WTC11 (cell line): Measurements from ENCODE around the gene RANBP17. TPM values are rescaled to one million over a fixed set of nuclear protein-coding genes. Genes with fewer than 3 reads are reported as not detected.

Experiments used
- ATAC-seq: fragments of 200-7000 bp; cut with Tn5 transposase; 2 replicates; pipeline ENCODE4 v1.10.0; 2021; ENCODE audit warnings: mild to moderate bottlenecking, moderate library complexity
- CTCF ChIA-PET: fragments of 300-600 bp; sonication (Branson Sonifier 250); formaldehyde crosslinking; loops from one replicate; lab custom pipeline; 2021; ENCODE audit warnings: antibody characterized with exemption; lab: Charles Lee
- POLR2A ChIA-PET: fragments of 350-600 bp; sonication (Branson Sonifier 250); formaldehyde crosslinking; loops from one replicate; lab custom pipeline; 2021; ENCODE audit warnings: antibody characterized with exemption; lab: Charles Lee
- DNase-seq: peaks from one replicate; pipeline ENCODE4 v3.0.0; 2021; ENCODE audit warnings: low spot score
- H3K27ac Mint-ChIP-seq: 2 replicates; pipeline ENCODE4 v1.8.0; 2021; ENCODE audit warnings: mixed read lengths
- H3K27me3 Mint-ChIP-seq: 2 replicates; pipeline ENCODE4 v1.8.0; 2021; ENCODE audit warnings: low read depth, mild to moderate bottlenecking, moderate library complexity, mixed read lengths
- H3K36me3 Mint-ChIP-seq: 2 replicates; pipeline ENCODE4 v1.8.0; 2021; ENCODE audit warnings: mixed read lengths
- H3K4me1 Mint-ChIP-seq: 2 replicates; pipeline ENCODE4 v1.8.0; 2022; ENCODE audit warnings: mixed read lengths
- H3K4me3 Mint-ChIP-seq: 2 replicates; pipeline ENCODE4 v1.8.0; 2021; ENCODE audit warnings: mild to moderate bottlenecking, moderate library complexity, mixed read lengths
- H3K9me3 Mint-ChIP-seq: 2 replicates; pipeline ENCODE4 v1.8.0; 2021; ENCODE audit warnings: mixed read lengths
- ERG ChIP-seq: fragments of 250-450 bp; sonication (Bioruptor Pico); IDR thresholded peaks from 2 replicates; pipeline ENCODE4 v1.8.0; 2021; ENCODE audit warnings: mild to moderate bottlenecking
- GRHL2 ChIP-seq: fragments of 250-450 bp; sonication (Bioruptor Pico); IDR thresholded peaks from 2 replicates; pipeline ENCODE4 v1.8.0; 2022; ENCODE audit warnings: mild to moderate bottlenecking, moderate library complexity; ENCODE audit not compliant: insufficient replicate concordance, severe bottlenecking
- PRDM15 ChIP-seq: sonication (generic); formaldehyde crosslinking; IDR thresholded peaks from 2 replicates; pipeline ENCODE4 v1.8.0; 2022; ENCODE audit warnings: missing genetic modification reagents
- SP1 ChIP-seq: sonication (generic); formaldehyde crosslinking; conservative IDR thresholded peaks from 2 replicates; pipeline ENCODE4 v1.8.1; 2022; ENCODE audit warnings: missing genetic modification reagents
- ZNF121 ChIP-seq: sonication (generic); formaldehyde crosslinking; IDR thresholded peaks from 2 replicates; pipeline ENCODE4 v1.8.0; 2023; ENCODE audit warnings: missing genetic modification reagents
- ZNF317 ChIP-seq: sonication (generic); formaldehyde crosslinking; IDR thresholded peaks from 2 replicates; pipeline ENCODE4 v1.8.1; 2023; ENCODE audit warnings: low read depth, mild to moderate bottlenecking, moderate library complexity, missing genetic modification reagents, borderline replicate concordance
- ZNF416 ChIP-seq: fragments of 250-450 bp; sonication (Bioruptor Pico); IDR thresholded peaks from 2 replicates; pipeline ENCODE4 v1.9.0; 2021; ENCODE audit warnings: mild to moderate bottlenecking, inconsistent platforms
- total RNA-seq: library from RNA; stranded (reverse); gene quantifications from 3 replicates; pipeline ENCODE4 v1.2.3, GENCODE V29; 2021
- TF ChIP-seq, protein P1 (sequence below): fragments of 200-600 bp; IDR thresholded peaks from 2 replicates; pipeline ENCODE4 v1.8.0; 2022; ENCODE audit warnings: antibody characterized with exemption
- TF ChIP-seq, protein P2 (sequence below): fragments of 250-450 bp; sonication (Bioruptor Pico); conservative IDR thresholded peaks from 2 replicates; pipeline ENCODE4 v1.9.0; 2021; ENCODE audit warnings: mild to moderate bottlenecking

The RANBP17 gene
- total RNA-seq, 1 experiment from 2014 or later: 23.1 TPM

DNA sequence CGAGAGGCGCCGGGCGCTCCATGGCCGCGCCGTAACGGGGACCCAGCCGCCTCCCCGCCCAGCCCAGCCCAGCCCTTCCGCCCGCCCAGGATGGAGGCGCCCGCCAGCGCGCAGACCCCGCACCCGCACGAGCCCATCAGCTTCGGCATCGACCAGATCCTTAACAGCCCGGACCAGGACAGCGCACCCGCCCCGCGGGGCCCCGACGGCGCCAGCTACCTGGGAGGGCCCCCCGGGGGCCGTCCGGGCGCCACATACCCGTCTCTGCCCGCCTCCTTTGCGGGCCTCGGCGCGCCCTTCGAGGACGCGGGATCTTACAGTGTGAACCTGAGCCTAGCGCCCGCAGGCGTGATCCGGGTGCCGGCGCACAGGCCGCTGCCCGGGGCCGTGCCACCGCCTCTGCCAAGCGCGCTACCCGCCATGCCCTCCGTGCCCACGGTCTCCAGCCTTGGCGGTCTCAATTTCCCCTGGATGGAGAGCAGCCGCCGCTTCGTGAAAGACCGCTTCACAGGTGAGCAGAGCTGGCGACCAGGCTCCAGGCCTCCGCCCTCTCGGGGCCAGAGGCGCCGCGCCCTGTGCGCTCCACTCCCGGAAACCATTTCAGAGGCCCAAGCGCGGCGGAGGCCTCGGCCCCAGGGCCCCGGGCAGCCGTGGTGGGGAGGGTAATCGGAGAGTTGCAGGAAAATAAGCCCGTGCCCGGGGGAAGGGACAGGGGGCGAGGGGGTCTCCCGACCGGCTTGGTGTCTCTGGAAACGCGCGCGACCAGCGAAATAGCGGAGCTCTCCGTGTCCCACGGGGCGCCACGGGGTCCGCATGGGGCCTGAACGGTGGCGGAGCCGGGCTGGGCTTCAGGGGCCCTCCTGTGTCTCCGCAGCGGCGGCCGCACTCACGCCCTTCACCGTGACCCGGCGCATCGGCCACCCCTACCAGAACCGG, 447.7 kb downstream of the RANBP17 start:
- ChIA-PET POLR2A (interaction anchor here (0.8 to 1.3 kb wide), 3 partner anchors 9 to 27 kb away, joined by 4 to 8 read pairs (median 4); no protein-coding TSS in a partner anchor), CTCF (interaction anchor here (0.6 to 3.3 kb wide), 17 partner anchors 9 to 678 kb away, joined by 3 to 40 read pairs (median 4); no protein-coding TSS in a partner anchor)
- H3K9me3 Mint-ChIP-seq: no peaks in the 10 kb centered on the region
- peaks cover 38% of the 10 kb centered on the region for H3K4me1 Mint-ChIP-seq
- peak overlapping the region; percentile 64 for H3K4me3 Mint-ChIP-seq
- H3K36me3 Mint-ChIP-seq: no peaks in the 10 kb centered on the region
- H3K27ac Mint-ChIP-seq: no peak overlapping the region
- DNase-seq (peak; percentile 37), ATAC-seq (peak; percentile 0; the same call in 1 of the 2 replicates)
- peaks cover 98% of the 10 kb centered on the region for H3K27me3 Mint-ChIP-seq
- TF ChIP-seq SP1 (CRISPR knock-in tag): 0 out of 2 replicates have a peak, but pooled peaks have one; percentile 10
- no peak for TF ChIP-seq PRDM15 (CRISPR knock-in tag)

- ATAC-seq (no peak; the same call in 1 of the 2 replicates), DNase-seq (peak; percentile 80)
- Mint-ChIP-seq H3K36me3 (no peaks in the 10 kb centered on the region), H3K27me3 (peaks cover 98% of the 10 kb centered on the region), H3K9me3 (no peaks in the 10 kb centered on the region), H3K27ac (no peak overlapping the region), H3K4me1 (peaks cover 43% of the 10 kb centered on the region), H3K4me3 (peak overlapping the region; percentile 54)
- ChIA-PET POLR2A (no interaction called here), CTCF (interaction anchor here (0.6 to 2.7 kb wide), 10 partner anchors 8 to 677 kb away, joined by 3 to 40 read pairs (median 4); no protein-coding TSS in a partner anchor)
- no peak for TF ChIP-seq GRHL2 (CRISPR knock-in tag)
- TF ChIP-seq, protein P1, sequence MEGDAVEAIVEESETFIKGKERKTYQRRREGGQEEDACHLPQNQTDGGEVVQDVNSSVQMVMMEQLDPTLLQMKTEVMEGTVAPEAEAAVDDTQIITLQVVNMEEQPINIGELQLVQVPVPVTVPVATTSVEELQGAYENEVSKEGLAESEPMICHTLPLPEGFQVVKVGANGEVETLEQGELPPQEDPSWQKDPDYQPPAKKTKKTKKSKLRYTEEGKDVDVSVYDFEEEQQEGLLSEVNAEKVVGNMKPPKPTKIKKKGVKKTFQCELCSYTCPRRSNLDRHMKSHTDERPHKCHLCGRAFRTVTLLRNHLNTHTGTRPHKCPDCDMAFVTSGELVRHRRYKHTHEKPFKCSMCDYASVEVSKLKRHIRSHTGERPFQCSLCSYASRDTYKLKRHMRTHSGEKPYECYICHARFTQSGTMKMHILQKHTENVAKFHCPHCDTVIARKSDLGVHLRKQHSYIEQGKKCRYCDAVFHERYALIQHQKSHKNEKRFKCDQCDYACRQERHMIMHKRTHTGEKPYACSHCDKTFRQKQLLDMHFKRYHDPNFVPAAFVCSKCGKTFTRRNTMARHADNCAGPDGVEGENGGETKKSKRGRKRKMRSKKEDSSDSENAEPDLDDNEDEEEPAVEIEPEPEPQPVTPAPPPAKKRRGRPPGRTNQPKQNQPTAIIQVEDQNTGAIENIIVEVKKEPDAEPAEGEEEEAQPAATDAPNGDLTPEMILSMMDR: peak; percentile 66
- TF ChIP-seq, protein P2, sequence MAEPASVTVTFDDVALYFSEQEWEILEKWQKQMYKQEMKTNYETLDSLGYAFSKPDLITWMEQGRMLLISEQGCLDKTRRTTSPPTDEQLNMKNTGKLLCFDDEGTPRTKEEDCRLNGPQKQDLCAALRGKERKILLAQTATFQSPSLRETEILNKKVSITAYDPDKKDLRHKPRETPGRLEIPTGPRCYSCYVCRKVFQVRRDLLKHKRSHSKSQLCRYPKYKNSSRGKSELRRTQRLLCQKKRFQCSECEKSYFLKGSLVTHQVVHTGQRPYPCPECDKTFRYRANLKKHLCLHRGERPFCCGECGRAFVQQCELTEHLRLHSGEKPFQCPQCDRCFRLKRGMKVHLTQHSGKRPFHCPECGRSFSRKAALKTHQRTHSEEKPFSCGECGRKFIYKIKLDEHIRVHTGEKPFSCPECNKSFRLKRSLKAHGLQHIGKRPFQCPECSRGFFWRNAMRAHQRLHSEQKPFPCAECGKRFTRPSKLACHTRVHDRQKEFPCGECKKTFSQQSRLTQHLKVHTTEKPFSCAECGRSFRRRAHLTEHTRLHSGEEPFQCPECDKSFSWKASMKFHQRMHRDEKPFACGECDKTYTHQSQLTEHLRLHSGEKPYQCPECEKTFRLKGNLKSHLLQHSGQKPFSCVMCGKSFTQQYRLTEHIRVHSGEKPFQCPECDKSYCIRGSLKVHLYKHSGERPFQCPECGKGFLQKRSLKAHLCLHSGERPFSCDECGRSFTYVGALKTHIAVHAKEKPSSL (CRISPR knock-in tag): no peak
- TF ChIP-seq ZNF121 (CRISPR knock-in tag): no peak
- no peak for TF ChIP-seq ZNF317 (CRISPR knock-in tag)
- no peak for TF ChIP-seq ZNF416
- TF ChIP-seq ERG (CRISPR knock-in tag): no peak
Measured at GRCh38 chr5:171310212-171310818, 448.5 kb downstream of the RANBP17 start.
